SK-N-SH treated with all-trans-retinoic acid at 6 μM for 48 hours (cell line): ENCODE results near the gene CCDC40.

Experiments
- BACH2 ChIP-seq: fragments of 250-450 bp; sonication (Bioruptor Pico); IDR thresholded peaks from 2 replicates; pipeline ENCODE4 v1.9.0; 2021; ENCODE audit warnings: mild to moderate bottlenecking, borderline replicate concordance
- ZC3H10 ChIP-seq: fragments of 250-450 bp; sonication (Bioruptor Pico); IDR thresholded peaks from 2 replicates; pipeline ENCODE4 v1.5.1; 2021; ENCODE audit warnings: mild to moderate bottlenecking, moderate library complexity
- TF ChIP-seq, protein P1 (sequence below): fragments of 250-450 bp; sonication (Bioruptor Pico); IDR thresholded peaks from 2 replicates; pipeline ENCODE4 v1.8.0; 2020; ENCODE audit warnings: mild to moderate bottlenecking, moderate library complexity, borderline replicate concordance

DNA sequence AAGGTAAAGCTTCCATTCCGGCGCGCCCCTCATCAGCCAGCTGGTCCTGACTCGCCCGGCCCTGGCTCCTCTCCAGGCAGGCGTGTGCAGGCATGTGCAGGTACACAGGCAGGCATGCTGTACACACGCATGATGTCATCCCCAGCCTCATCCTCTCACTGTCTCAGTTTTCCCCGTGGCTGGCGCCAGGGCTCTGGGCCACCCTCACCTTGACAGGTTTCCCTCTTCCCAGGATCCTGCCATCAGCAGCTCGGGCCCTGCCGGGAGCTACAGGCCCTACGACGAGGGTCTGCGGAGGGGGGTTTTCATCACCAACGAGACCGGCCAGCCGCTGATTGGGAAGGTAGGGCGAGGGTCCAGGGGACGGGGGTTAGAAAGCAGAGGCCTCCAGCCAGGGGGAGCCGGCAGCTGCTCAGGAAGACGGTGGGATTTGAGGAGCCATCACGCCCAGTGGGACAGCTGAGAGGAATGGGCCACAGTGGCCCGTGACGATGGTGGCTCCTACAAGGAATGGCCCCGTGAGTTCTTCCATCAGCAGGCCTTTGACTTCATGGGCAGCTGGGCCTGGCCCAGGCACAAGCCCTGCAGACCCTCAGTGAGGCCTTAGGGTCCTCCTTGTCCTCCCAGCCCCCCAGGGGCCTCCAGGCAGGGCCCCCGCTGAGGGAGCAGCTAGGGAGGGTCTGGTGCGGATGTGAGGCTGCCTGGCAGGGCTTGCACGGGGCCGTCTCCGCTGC is 73.4 kb downstream of the CCDC40 start:
- TF ChIP-seq ZC3H10 (CRISPR knock-in tag) (no peak), BACH2 (CRISPR knock-in tag) (no peak)
- TF ChIP-seq, protein P1, sequence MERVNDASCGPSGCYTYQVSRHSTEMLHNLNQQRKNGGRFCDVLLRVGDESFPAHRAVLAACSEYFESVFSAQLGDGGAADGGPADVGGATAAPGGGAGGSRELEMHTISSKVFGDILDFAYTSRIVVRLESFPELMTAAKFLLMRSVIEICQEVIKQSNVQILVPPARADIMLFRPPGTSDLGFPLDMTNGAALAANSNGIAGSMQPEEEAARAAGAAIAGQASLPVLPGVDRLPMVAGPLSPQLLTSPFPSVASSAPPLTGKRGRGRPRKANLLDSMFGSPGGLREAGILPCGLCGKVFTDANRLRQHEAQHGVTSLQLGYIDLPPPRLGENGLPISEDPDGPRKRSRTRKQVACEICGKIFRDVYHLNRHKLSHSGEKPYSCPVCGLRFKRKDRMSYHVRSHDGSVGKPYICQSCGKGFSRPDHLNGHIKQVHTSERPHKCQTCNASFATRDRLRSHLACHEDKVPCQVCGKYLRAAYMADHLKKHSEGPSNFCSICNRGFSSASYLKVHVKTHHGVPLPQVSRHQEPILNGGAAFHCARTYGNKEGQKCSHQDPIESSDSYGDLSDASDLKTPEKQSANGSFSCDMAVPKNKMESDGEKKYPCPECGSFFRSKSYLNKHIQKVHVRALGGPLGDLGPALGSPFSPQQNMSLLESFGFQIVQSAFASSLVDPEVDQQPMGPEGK: no peak
